Pancreas (tissue), 10 donors: ENCODE measurements around the gene SERPIND1. TPM values are rescaled to one million over a fixed set of nuclear protein-coding genes. Genes with fewer than 3 reads are reported as not detected.

Experiments
- ATAC-seq, 4 donors: fragments of 200-7000 bp; cut with Tn5 transposase; one replicate each; pipeline versions ENCODE4 v1.8.0 to v1.9.1; 2020; ENCODE audit warnings: mild to moderate bottlenecking in 4 of 4, moderate library complexity in 4 of 4
- DNase-seq, 6 donors: peaks; one replicate each; pipeline ENCODE4 v3.0.0-alpha.2; 2020
- FAIRE-seq: peaks from 2 replicates; lab custom pipeline; 2012; peaks lifted over from hg19 to GRCh38; lab: Jason Lieb, UNC
- H3K27ac ChIP-seq, 4 donors: fragments of 200-600 bp; sonication (generic); 1 replicate in 3 of 4; 2 replicates in 1 of 4; pipeline versions ENCODE4 v1.5.0 to v1.8.0; 2020
- H3K27me3 ChIP-seq, 4 donors: fragments of 200-600 bp; one replicate each; pipeline ENCODE4 v1.8.0; 2021
- H3K36me3 ChIP-seq, 3 donors: fragments of 200-600 bp; sonication (generic) in 1 of 3; one replicate each; pipeline versions ENCODE4 v1.5.0 to v1.8.0; 2020 to 2021
- H3K4me1 ChIP-seq, 3 donors: fragments of 200-600 bp; one replicate each; pipeline ENCODE4 v1.8.0; 2021
- H3K4me3 ChIP-seq, 4 donors: fragments of 200-600 bp; sonication (generic) in 2 of 4; one replicate each; pipeline versions ENCODE4 v1.5.0 to v1.8.0; 2020 to 2021
- H3K9me3 ChIP-seq, 4 donors: fragments of 200-600 bp; one replicate each; pipeline ENCODE4 v1.8.0; 2021
- CTCF ChIP-seq, 4 donors: fragments of 200-600 bp; sonication (generic) in 3 of 4; IDR thresholded peaks; one replicate each; pipeline versions ENCODE4 v1.5.0 to v1.8.0; 2021; ENCODE audit warnings: antibody characterized with exemption in 4 of 4
- WGBS, 2 donors: extraction: QIAGEN DNeasy Blood & Tissue Kit; methylation state at CpG; one replicate each; pipeline ENCODE4 v1.1.7; 2013; 5-methylcytosine and 5-hydroxymethylcytosine counted together
- intact Hi-C, 3 donors: fragments of 100-400 bp; cut with DNase I; formaldehyde crosslinking; loops; one replicate each; pipeline versions ENCODE4 v1.11.1 to v1.14.2; 2022
- polyA plus RNA-seq, 2 donors: library from polyadenylated mRNA; stranded (reverse); fragments of 200-250 nt; gene quantifications; one replicate each; pipeline ENCODE4 v1.2.3, GENCODE V29; 2013
- total RNA-seq, 6 donors: library from RNA; stranded (reverse); fragmentation: NEBNext Ultra II Directional in 4 of 6; extraction: Animal tissue kit (Norgen Biotek cat#: 25700) in 4 of 6; gene quantifications; one replicate each; pipeline versions ENCODE4 v1.2.1 to v1.2.4, GENCODE V29; 2021 to 2023
- donor health status: healthy with polysubstance abuse.
- donor health status: DM: no; HTN: no; CAD: no; lungs with moderate emphysema.
- donor health status: DM: no; HTN: no; CAD: no.
- donor health status: control.
- donor health status: control.
- donor health status: Bipolar disorder and iron deficiency.
- donor health status: DM: yes; HTN: yes; CAD: no.
- donor health status: DM: no; HTN: no; CAD: no.
- donor health status: DM: no; HTN: no; CAD: no.
- donor health status: DM: yes; HTN: yes; CAD: no.

The SERPIND1 gene
- total and polyA plus RNA-seq, 8 donors: 0.09 to 0.35 (median 0.21) TPM; not detected in 1

GRCh38 chr22:20802452-20802851 lies 28.5 kb downstream of the SERPIND1 start:
- no peak overlapping the region for H3K27ac ChIP-seq
- H3K4me1 ChIP-seq: no peaks in the 10 kb centered on the region
- TF ChIP-seq CTCF (IDR thresholded peaks at IDR 0.05): no peak
- intact Hi-C loops: no loop called here
- no peaks in the 10 kb centered on the region for H3K9me3 ChIP-seq
- H3K36me3 ChIP-seq: peaks cover 5 to 80% (median 10%) of the 10 kb centered on the region in 3 donors
- H3K4me3 ChIP-seq: no peak overlapping the region
- ATAC-seq (no peak), DNase-seq (no peak), FAIRE-seq (no peak)
- 78 to 80% methylated on average over 6 of the region's 6 CpGs for WGBS, 2 donors
- no peaks in the 10 kb centered on the region for H3K27me3 ChIP-seq

GRCh38 chr22:20802922-20803553 lies 29.1 kb downstream of the SERPIND1 start:
- ATAC-seq: no peak
- Histone ChIP-seq H3K27ac (no peak overlapping the region), H3K9me3 (no peaks in the 10 kb centered on the region), H3K4me1 (no peaks in the 10 kb centered on the region), H3K4me3 (no peak overlapping the region), H3K36me3 (peaks cover 5 to 75% (median 10%) of the 10 kb centered on the region in 3 donors), H3K27me3 (no peaks in the 10 kb centered on the region)
- intact Hi-C loops: no loop called here
- peak in 1 of 6 donors; percentile 32 for DNase-seq
- no peak for FAIRE-seq
- 93 to 97% methylated on average over 11 of the region's 11 CpGs for WGBS, 2 donors
- TF ChIP-seq CTCF (IDR thresholded peaks at IDR 0.05): no peak

- no peak for FAIRE-seq
- Histone ChIP-seq H3K27ac (no peak overlapping the region), H3K4me3 (no peak overlapping the region), H3K27me3 (no peaks in the 10 kb centered on the region), H3K4me1 (no peaks in the 10 kb centered on the region), H3K36me3 (peaks cover 5 to 67% (median 10%) of the 10 kb centered on the region in 3 donors), H3K9me3 (no peaks in the 10 kb centered on the region)
- 81 to 85% methylated on average over 11 of the region's 11 CpGs for WGBS, 2 donors
- ATAC-seq: peak in 3 of 4 donors; percentile 53 to 59 (median 59)
- intact Hi-C loops: no loop called here
- peak in 1 of 6 donors; percentile 58 for DNase-seq
- no peak for TF ChIP-seq CTCF (IDR thresholded peaks at IDR 0.05)
Observed at GRCh38 chr22:20803696-20804324, 29.9 kb downstream of the SERPIND1 start.

GRCh38 chr22:20804650-20805049 lies 30.7 kb downstream of the SERPIND1 start:
- H3K4me1 ChIP-seq: no peaks in the 10 kb centered on the region
- peaks cover 5 to 67% (median 10%) of the 10 kb centered on the region in 3 donors for H3K36me3 ChIP-seq
- no peak for ATAC-seq
- no peak for TF ChIP-seq CTCF (IDR thresholded peaks at IDR 0.05)
- FAIRE-seq: no peak
- no peak overlapping the region for H3K4me3 ChIP-seq
- peak in 1 of 6 donors; percentile 29 for DNase-seq
- intact Hi-C loops: no loop called here
- 94% methylated on average over 6 of the region's 6 CpGs for WGBS, 2 donors
- no peaks in the 10 kb centered on the region for H3K9me3 ChIP-seq
- H3K27ac ChIP-seq: no peak overlapping the region
- no peaks in the 10 kb centered on the region for H3K27me3 ChIP-seq
